SKM-1 (cell line): ENCODE results near the gene MTERF4.

ENCODE experiments used
- DNase-seq: peaks from one replicate; lab custom pipeline; 2025; ENCODE audit not compliant: unreplicated experiment; lab: John Stamatoyannopoulos, UW

MTERF4 gene

DNA sequence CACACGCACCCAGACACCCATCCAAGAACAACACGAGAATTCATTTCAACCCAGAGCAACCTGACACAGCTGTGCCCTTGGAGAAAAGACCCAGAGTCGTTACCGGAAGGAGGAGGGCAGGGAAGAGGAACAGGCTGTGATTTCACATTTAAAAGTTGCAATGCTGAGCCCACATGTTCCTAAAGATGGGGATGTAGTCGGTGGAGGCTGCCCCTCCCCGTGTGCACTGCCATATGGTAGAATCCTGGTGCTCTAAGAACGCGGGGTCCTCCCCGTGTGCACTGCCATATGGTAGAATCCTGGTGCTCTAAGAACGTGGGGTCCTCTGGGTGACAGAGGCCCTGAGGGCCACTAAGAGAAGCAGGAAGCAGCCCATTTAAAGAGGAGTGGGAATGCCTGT is 10.9 kb downstream of the MTERF4 start:
- no peak for DNase-seq

DNA sequence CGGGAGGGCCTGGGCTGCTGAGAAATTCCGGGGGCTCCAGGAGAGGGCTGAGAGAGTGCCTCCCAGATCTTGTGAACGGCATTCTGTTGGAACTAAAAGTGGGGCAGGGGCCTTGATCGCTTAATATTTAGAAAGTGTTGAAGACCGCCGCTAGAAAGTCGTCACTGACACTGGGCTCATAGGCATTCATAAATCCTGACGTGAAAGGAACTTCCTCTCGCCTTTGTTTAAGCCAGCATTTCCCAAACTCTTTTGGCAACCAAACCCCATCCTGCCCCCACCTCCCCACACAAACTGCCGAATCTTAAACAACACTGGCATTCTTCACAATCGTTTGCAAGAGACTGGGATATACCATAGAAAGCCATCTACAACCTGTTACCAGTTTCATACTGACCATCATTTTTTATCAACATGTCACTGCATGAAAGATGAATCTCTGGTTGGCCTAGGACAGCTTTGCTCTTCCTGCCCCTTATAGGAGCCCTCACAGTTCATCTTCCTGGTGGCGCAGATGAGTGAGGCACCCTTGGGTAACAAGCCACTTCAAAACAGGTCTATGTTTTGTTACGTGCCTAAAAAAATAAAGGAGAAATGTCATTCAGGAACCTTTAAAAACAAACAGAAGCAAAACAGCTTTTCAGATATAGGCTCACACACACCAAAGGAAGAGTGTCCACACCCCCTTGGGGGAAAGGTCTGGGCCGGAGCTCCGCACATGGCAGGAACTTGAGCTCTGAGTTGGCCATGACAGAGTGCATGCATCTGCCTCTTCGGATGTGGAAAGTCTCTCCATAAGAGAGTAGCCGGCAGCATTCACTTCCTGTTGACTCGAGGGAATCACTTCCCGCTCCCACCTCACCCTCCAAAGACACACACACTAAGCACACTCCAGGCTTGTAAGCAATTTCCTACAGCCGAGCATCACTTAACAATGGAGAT is 13.0 kb downstream of the MTERF4 start:
- no peak for DNase-seq

- DNase-seq, result no peak
These were observed 13.7 kb downstream of the MTERF4 start for GRCh38 chr2:241088376-241088775.

- no peak for DNase-seq
These were observed 14.4 kb downstream of the MTERF4 start for GRCh38 chr2:241087420-241088268.

- DNase-seq, result no peak
These were observed 17.1 kb downstream of the MTERF4 start for GRCh38 chr2:241084856-241085444.

- DNase-seq, result no peak
These were observed 19.0 kb downstream of the MTERF4 start for GRCh38 chr2:241083091-241083415.

GRCh38 chr2:241082341-241083090 is 19.6 kb downstream of the MTERF4 start:
- DNase-seq, result no peak

GRCh38 chr2:241081643-241082340 is 20.3 kb downstream of the MTERF4 start:
- DNase-seq, result no peak

DNA sequence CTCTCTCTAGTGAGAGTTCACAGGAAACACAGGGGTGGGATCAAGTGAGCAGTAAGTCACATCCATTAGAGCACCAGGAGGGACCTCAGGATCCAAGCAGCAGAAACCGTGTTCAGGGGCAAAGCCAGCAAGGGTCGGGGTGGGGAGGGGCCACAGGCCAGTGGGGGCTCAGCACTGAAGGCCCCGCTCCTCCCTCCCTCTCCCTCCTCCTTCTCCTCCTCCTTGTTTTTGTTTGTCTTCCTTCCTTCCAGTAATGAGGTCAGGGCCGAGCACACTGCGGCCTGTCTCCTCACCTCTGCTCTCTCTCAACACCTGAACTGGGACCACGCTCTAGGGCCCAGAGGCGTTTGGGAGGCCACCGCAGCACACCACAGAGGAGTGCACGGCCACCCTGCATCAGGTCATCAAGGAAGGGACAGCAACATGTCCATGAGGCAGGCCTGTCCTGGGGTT is 20.9 kb downstream of the MTERF4 start:
- DNase-seq, result no peak

DNA sequence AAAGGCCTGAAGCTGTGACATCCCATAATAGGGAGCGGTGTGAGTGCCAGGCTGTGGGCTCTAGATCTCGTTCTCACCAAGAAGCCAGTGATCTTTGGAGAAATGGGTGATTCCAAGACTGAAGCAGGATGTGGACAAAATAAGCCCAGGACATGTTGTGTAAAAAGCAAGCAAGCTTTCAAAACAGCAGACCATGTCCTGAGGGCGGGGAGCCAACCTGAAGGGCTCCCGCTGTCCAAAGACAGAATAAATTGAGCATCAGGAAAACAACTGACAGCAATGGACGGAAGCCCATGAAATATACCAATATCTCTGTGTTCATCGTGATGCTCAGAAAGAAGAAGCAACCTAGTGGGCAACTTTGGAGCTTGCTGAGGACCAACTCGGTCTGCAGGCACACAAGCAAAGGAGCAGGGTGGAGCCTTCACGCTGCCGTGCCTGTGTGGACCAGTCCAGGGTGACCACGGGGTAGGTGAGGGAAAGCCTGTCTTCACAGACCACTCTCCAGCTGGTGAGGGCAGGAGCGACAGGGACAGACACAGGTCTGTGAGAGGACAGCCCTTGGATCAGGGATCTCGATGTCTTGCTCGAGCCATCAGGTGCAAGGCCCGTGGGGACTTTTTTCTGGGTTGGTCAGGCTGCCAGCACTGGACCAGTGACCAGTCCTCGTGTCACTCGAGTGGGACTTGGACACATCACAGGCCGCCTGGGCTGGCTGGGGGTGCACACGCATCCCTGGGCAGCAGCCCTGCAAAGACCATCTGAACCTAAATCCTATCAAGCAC is 21.5 kb downstream of the MTERF4 start:
- no peak for DNase-seq

- DNase-seq, result no peak
These were observed 27.1 kb downstream of the MTERF4 start for GRCh38 chr2:241074901-241075540.

GRCh38 chr2:241074065-241074818 is 27.8 kb downstream of the MTERF4 start:
- DNase-seq, result no peak

- no peak for DNase-seq
These were observed 28.7 kb downstream of the MTERF4 start for GRCh38 chr2:241073166-241074064.

DNA sequence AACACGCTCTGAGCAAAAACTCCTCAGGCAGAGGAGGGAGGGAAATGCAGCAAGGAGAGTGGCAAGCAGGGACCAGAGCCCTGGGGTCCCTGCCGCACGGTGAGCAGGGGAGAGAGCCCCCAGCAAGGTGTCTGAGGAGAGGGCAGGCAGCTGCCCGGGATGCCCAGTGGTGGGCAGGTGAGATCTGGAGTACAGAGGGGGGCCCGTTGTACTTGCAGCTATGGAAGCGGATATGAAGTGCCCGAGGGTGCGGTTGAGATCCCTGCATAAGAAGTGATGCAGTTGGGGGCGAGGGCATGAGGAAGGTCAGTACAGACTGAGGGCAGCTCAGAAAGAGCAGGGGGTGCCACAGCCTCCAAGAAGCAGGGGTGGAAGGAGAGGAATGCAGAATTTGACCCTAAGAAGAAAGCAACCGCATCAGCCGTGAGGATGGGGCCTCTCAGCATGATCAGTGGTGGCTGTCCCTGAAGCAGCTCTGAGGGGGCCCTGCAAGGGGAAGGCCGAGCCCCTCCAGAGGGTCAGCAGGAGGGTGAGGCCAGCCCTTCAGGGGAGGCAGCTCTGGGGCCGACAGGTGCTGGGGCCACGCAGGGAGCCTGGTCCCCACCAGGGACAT is 29.4 kb downstream of the MTERF4 start:
- no peak for DNase-seq

DNA sequence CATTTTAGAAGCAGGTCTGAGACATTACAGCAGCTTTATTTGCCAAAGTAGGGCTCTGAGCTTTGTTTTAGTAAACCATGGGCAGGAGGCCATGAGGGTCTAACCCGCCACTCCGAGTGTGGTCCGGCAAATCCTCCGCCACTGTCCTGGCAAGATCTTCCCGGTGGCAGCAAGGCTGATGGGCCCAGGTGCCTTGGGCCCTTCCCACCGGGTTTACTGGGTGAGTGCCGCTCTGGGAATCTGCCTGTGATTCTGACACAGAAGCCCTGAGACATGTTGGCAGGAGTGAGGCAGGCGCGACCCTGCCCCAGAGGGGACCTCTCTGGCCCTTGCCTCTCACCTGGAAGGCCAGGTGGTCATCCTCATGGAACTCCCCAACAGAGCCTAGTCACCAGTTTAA is 29.9 kb downstream of the MTERF4 start:
- no peak for DNase-seq

GRCh38 chr2:241071677-241072111 is 30.4 kb downstream of the MTERF4 start:
- DNase-seq, result no peak
